Neural cell (in vitro differentiated cells): Measurements from ENCODE around the gene TMEM179B.

Experiments used
- EZH2 ChIP-seq: fragments of 200-600, 300-800 bp; shearing (Covaris generic), sonication (generic); IDR thresholded peaks from 2 replicates; pipeline ENCODE4 v1.6.1; 2014; ENCODE audit warnings: antibody characterized with exemption, low read length, borderline replicate concordance, mild to moderate bottlenecking; ENCODE audit not compliant: insufficient read depth, poor library complexity, severe bottlenecking
- POLR2AphosphoS5 ChIP-seq: IDR thresholded peaks from 2 replicates; pipeline ENCODE4 v1.6.1; 2012
- RAD21 ChIP-seq: fragments of 450-650 bp; conservative IDR thresholded peaks from 2 replicates; pipeline ENCODE4 v1.6.1; 2014; ENCODE audit warnings: antibody characterized with exemption, mild to moderate bottlenecking, moderate library complexity
- TF ChIP-seq, protein P1 (sequence below): fragments of 450-650 bp; IDR thresholded peaks from 2 replicates; pipeline ENCODE4 v1.5.1; 2014; ENCODE audit warnings: antibody characterized with exemption, mild to moderate bottlenecking, moderate library complexity; ENCODE audit not compliant: poor library complexity, severe bottlenecking
- TF ChIP-seq, protein P2 (sequence below): IDR thresholded peaks from 2 replicates; pipeline ENCODE4 v1.6.1; 2012; ENCODE audit warnings: borderline replicate concordance

- TF ChIP-seq, protein P1, sequence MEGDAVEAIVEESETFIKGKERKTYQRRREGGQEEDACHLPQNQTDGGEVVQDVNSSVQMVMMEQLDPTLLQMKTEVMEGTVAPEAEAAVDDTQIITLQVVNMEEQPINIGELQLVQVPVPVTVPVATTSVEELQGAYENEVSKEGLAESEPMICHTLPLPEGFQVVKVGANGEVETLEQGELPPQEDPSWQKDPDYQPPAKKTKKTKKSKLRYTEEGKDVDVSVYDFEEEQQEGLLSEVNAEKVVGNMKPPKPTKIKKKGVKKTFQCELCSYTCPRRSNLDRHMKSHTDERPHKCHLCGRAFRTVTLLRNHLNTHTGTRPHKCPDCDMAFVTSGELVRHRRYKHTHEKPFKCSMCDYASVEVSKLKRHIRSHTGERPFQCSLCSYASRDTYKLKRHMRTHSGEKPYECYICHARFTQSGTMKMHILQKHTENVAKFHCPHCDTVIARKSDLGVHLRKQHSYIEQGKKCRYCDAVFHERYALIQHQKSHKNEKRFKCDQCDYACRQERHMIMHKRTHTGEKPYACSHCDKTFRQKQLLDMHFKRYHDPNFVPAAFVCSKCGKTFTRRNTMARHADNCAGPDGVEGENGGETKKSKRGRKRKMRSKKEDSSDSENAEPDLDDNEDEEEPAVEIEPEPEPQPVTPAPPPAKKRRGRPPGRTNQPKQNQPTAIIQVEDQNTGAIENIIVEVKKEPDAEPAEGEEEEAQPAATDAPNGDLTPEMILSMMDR = no peak
- TF ChIP-seq POLR2AphosphoS5 (no peak), EZH2 (no peak), RAD21 (no peak)
- TF ChIP-seq, protein P2, sequence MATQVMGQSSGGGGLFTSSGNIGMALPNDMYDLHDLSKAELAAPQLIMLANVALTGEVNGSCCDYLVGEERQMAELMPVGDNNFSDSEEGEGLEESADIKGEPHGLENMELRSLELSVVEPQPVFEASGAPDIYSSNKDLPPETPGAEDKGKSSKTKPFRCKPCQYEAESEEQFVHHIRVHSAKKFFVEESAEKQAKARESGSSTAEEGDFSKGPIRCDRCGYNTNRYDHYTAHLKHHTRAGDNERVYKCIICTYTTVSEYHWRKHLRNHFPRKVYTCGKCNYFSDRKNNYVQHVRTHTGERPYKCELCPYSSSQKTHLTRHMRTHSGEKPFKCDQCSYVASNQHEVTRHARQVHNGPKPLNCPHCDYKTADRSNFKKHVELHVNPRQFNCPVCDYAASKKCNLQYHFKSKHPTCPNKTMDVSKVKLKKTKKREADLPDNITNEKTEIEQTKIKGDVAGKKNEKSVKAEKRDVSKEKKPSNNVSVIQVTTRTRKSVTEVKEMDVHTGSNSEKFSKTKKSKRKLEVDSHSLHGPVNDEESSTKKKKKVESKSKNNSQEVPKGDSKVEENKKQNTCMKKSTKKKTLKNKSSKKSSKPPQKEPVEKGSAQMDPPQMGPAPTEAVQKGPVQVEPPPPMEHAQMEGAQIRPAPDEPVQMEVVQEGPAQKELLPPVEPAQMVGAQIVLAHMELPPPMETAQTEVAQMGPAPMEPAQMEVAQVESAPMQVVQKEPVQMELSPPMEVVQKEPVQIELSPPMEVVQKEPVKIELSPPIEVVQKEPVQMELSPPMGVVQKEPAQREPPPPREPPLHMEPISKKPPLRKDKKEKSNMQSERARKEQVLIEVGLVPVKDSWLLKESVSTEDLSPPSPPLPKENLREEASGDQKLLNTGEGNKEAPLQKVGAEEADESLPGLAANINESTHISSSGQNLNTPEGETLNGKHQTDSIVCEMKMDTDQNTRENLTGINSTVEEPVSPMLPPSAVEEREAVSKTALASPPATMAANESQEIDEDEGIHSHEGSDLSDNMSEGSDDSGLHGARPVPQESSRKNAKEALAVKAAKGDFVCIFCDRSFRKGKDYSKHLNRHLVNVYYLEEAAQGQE = no peak
Observed at GRCh38 chr11:62811659-62812058, 24.5 kb downstream of the TMEM179B start.
